ENCODE measurements around the gene NPTX2.

NPTX2 gene

DNA sequence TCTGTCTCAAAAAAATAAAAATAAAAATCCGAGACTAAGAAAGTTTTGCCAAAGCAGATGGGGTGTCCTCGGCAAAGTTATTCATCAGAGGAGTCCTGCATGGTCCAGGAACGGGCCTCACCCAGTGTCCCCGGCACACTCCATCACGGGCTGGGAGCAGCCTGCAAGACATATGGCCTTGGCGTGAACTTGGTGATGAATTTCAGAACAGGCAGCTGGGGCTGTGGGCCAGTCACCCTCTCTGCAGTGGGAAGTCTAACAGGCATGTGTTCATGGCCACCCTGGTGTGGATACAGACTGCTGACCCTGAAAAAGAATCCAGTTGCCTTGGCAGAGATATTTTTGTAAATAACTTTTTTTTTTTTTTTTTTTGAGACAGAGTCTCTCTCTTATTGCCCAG, 34.7 kb downstream of the NPTX2 start:
- DNase-seq, result no peak
- H3K9me3 ChIP-seq (ENCODE audit: control extremely low read depth in 1 of 5, control insufficient read depth in 4 of 5, insufficient read depth in 2 of 5, low read depth in 1 of 5, low read length in 4 of 5), result peaks cover 1 to 18% (median 14%) of the 10 kb centered on the region in 5 experiments
- WGBS (ENCODE audit: insufficient coverage), result 97% methylated on average over 6 of the region's 6 CpGs
- H3K4me3 ChIP-seq (ENCODE audit: control insufficient read depth in 1 of 7, extremely low read depth in 1 of 7, insufficient read depth in 4 of 7, low read depth in 2 of 7, low read length in 6 of 7), result no peak overlapping the region
- H3K27me3 ChIP-seq (replicated peaks in 2 of 5; ENCODE audit: control insufficient read depth in 4 of 5, insufficient read depth in 5 of 5, low read length in 4 of 5), result no peaks in the 10 kb centered on the region
- no peaks in the 10 kb centered on the region for H3K36me3 ChIP-seq (ENCODE audit: control insufficient read depth in 4 of 4, insufficient read depth in 4 of 4, low read length in 3 of 4)
- no peak overlapping the region for H3K27ac ChIP-seq (ENCODE audit: insufficient read depth in 1 of 2, low read depth in 1 of 2, low read length in 2 of 2, poor library complexity in 1 of 2, severe bottlenecking in 2 of 2)
- CTCF ChIA-PET, result no interaction called here
- POLR2A ChIA-PET, result no interaction called here
- no peaks in the 10 kb centered on the region for H3K4me1 ChIP-seq (ENCODE audit: control extremely low read depth in 1 of 4, control insufficient read depth in 4 of 4, insufficient read depth in 4 of 4, low read length in 3 of 4)

DNA sequence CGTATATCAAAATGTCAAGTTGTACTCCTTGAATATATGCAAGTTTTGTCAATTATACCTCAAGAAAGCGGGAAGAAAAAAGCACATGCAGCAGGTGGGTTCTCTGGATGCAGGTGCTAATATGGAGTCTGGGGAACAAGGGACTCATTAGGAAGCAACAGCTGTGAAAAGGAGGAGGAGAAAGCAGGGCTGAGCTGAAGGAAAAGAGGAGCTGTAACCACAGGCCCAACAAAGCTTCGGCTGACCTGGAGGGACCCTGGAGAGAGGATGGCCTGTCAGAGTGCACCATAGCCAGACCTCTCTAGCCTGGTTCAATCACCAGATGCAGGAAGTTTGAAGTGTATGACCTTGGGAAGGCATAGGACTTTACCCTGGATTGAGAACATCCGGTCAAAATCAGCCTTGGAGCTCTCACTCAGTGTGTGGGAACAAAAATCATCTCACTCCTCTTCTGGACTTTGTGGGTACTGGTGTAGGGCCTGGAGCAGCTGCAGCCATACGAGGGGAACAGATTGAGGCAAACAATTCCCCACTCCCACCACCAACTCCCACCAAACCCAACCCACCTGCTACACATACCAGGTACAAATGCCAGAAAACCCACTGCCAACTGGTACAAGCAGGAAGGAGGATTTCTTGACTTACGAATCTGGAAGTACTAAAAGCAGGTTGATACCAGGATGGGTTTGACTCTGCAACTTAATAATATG, 36.7 kb downstream of the NPTX2 start:
- peaks cover 1 to 18% (median 14%) of the 10 kb centered on the region in 5 experiments for H3K9me3 ChIP-seq (ENCODE audit: control extremely low read depth in 1 of 5, control insufficient read depth in 4 of 5, insufficient read depth in 2 of 5, low read depth in 1 of 5, low read length in 4 of 5)
- no peaks in the 10 kb centered on the region for H3K36me3 ChIP-seq (ENCODE audit: control insufficient read depth in 4 of 4, insufficient read depth in 4 of 4, low read length in 3 of 4)
- POLR2A ChIA-PET, result no interaction called here
- DNase-seq, result no peak
- CTCF ChIA-PET, result interaction anchor here (1.5 to 1.7 kb wide), 2 partner anchors 10 to 13 kb away, joined by 3 to 5 read pairs; no protein-coding TSS in a partner anchor
- H3K4me3 ChIP-seq (ENCODE audit: control insufficient read depth in 1 of 7, extremely low read depth in 1 of 7, insufficient read depth in 4 of 7, low read depth in 2 of 7, low read length in 6 of 7), result no peak overlapping the region
- H3K27me3 ChIP-seq (replicated peaks in 2 of 5; ENCODE audit: control insufficient read depth in 4 of 5, insufficient read depth in 5 of 5, low read length in 4 of 5), result no peaks in the 10 kb centered on the region
- H3K4me1 ChIP-seq (ENCODE audit: control extremely low read depth in 1 of 4, control insufficient read depth in 4 of 4, insufficient read depth in 4 of 4, low read length in 3 of 4), result no peaks in the 10 kb centered on the region
- H3K27ac ChIP-seq (ENCODE audit: insufficient read depth in 1 of 2, low read depth in 1 of 2, low read length in 2 of 2, poor library complexity in 1 of 2, severe bottlenecking in 2 of 2), result no peak overlapping the region
- WGBS (ENCODE audit: insufficient coverage), result 100% methylated on average over 3 of the region's 6 CpGs

DNA sequence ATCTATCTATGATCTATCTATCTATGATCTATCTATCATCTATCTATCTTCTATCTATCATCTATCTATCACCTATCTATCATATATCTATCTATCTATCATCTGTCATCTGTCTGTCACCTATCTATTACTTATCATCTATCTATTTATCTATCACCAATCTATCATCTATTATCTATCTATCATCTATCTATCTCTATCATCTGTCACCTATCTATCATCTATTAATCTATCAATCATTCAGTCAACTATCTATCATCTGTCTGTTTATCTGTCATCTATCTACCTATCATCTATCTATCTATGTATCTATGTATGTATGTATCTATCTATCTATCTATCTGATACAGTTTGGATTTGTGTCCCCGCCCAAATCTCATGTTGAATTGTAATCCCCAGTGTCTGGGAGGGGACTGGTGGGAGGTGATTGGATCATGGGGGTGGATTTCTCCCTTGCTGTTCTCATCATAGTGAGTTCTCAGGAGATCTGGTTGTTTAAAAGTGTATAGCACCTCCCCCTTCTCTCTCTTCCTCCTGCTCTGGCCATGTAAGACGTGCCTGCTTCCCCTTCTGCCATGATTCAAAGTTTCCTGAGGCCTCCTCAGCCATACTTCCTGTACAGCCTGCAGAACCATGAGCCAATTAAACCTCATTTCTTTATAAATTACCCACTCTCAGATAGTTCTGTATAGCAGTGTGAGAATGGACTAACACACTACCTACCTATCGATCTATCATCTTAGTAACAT, 37.6 kb downstream of the NPTX2 start:
- ChIA-PET CTCF (no interaction called here), POLR2A (no interaction called here)
- Histone ChIP-seq H3K4me3 (ENCODE audit: control insufficient read depth in 1 of 7, extremely low read depth in 1 of 7, insufficient read depth in 4 of 7, low read depth in 2 of 7, low read length in 6 of 7) (no peak overlapping the region), H3K4me1 (ENCODE audit: control extremely low read depth in 1 of 4, control insufficient read depth in 4 of 4, insufficient read depth in 4 of 4, low read length in 3 of 4) (no peaks in the 10 kb centered on the region), H3K36me3 (ENCODE audit: control insufficient read depth in 4 of 4, insufficient read depth in 4 of 4, low read length in 3 of 4) (no peaks in the 10 kb centered on the region), H3K27ac (ENCODE audit: insufficient read depth in 1 of 2, low read depth in 1 of 2, low read length in 2 of 2, poor library complexity in 1 of 2, severe bottlenecking in 2 of 2) (no peak overlapping the region), H3K9me3 (ENCODE audit: control extremely low read depth in 1 of 5, control insufficient read depth in 4 of 5, insufficient read depth in 2 of 5, low read depth in 1 of 5, low read length in 4 of 5) (peaks cover 1 to 18% (median 11%) of the 10 kb centered on the region in 5 experiments), H3K27me3 (replicated peaks in 2 of 5; ENCODE audit: control insufficient read depth in 4 of 5, insufficient read depth in 5 of 5, low read length in 4 of 5) (no peaks in the 10 kb centered on the region)
- no peak for DNase-seq
- WGBS (ENCODE audit: insufficient coverage), result no CpG with 5 or more reads among the region's 3 CpGs

DNA sequence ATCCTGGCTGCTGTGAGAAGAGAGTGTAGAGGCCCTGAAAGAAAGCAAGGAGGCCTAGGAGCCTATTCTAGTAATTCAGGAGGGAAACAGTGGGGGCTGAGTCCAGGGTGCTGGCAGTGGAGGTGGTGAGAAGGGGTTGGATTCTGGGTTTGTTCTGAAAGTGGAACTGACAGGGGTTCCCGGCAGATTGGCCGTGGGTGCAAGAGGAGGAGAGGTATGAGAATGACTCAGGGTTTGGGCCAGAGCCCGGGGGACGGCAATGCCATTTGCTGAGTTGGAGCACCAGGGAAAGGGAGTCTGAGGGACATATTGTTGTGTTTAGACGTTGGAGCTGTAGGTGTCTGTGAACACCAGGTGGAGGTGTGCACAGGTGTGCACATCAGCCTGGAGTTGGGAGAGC, 38.5 kb downstream of the NPTX2 start:
- H3K27me3 ChIP-seq (replicated peaks in 2 of 5; ENCODE audit: control insufficient read depth in 4 of 5, insufficient read depth in 5 of 5, low read length in 4 of 5), result no peaks in the 10 kb centered on the region
- CTCF ChIA-PET, result no interaction called here
- 83% methylated on average over 4 of the region's 5 CpGs for WGBS (ENCODE audit: insufficient coverage)

DNA sequence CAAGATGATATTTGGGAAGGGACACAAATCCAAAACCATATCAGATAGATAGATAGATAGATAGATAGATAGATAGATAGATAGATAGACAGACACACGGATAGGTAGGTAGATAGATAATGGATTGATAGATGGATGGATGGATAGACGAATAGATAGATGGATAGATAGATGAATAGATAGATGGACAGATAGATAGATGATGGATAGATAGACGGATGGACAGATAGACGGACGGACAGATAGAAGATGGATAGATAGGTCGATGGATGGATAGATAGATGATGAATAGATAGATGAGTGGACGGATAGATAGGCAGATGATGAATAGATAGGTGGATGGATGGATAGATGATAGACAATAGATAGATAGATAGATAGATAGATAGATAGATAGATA, 39.8 kb downstream of the NPTX2 start:
- H3K27ac ChIP-seq (ENCODE audit: insufficient read depth in 1 of 2, low read depth in 1 of 2, low read length in 2 of 2, poor library complexity in 1 of 2, severe bottlenecking in 2 of 2), result no peak overlapping the region
- H3K27me3 ChIP-seq (replicated peaks in 2 of 5; ENCODE audit: control insufficient read depth in 4 of 5, insufficient read depth in 5 of 5, low read length in 4 of 5), result no peaks in the 10 kb centered on the region
- H3K4me1 ChIP-seq (ENCODE audit: control extremely low read depth in 1 of 4, control insufficient read depth in 4 of 4, insufficient read depth in 4 of 4, low read length in 3 of 4), result no peaks in the 10 kb centered on the region
- H3K36me3 ChIP-seq (ENCODE audit: control insufficient read depth in 4 of 4, insufficient read depth in 4 of 4, low read length in 3 of 4), result no peaks in the 10 kb centered on the region
- POLR2A ChIA-PET, result no interaction called here
- WGBS (ENCODE audit: insufficient coverage), result 93% methylated on average over 7 of the region's 7 CpGs
- H3K9me3 ChIP-seq (ENCODE audit: control extremely low read depth in 1 of 5, control insufficient read depth in 4 of 5, insufficient read depth in 2 of 5, low read depth in 1 of 5, low read length in 4 of 5), result peaks cover 1 to 18% (median 9%) of the 10 kb centered on the region in 5 experiments
- no peak overlapping the region for H3K4me3 ChIP-seq (ENCODE audit: control insufficient read depth in 1 of 7, extremely low read depth in 1 of 7, insufficient read depth in 4 of 7, low read depth in 2 of 7, low read length in 6 of 7)
- CTCF ChIA-PET, result interaction anchor here (0.8 kb wide), 1 partner anchor 11 kb away, joined by 3 read pairs; no protein-coding TSS in a partner anchor
- DNase-seq, result no peak

More for the DNA sequence above, 38.5 kb downstream of the NPTX2 start:
- H3K4me3 ChIP-seq (ENCODE audit: control insufficient read depth in 1 of 7, extremely low read depth in 1 of 7, insufficient read depth in 4 of 7, low read depth in 2 of 7, low read length in 6 of 7), result peak overlapping the region in 1 of 7 experiments; percentile 30
- H3K27ac ChIP-seq (ENCODE audit: insufficient read depth in 1 of 2, low read depth in 1 of 2, low read length in 2 of 2, poor library complexity in 1 of 2, severe bottlenecking in 2 of 2), result no peak overlapping the region
- H3K36me3 ChIP-seq (ENCODE audit: control insufficient read depth in 4 of 4, insufficient read depth in 4 of 4, low read length in 3 of 4), result no peaks in the 10 kb centered on the region
- POLR2A ChIA-PET, result no interaction called here
- DNase-seq, result no peak
- H3K4me1 ChIP-seq (ENCODE audit: control extremely low read depth in 1 of 4, control insufficient read depth in 4 of 4, insufficient read depth in 4 of 4, low read length in 3 of 4), result no peaks in the 10 kb centered on the region
- H3K9me3 ChIP-seq (ENCODE audit: control extremely low read depth in 1 of 5, control insufficient read depth in 4 of 5, insufficient read depth in 2 of 5, low read depth in 1 of 5, low read length in 4 of 5), result peaks cover 1 to 18% (median 11%) of the 10 kb centered on the region in 5 experiments

DNA sequence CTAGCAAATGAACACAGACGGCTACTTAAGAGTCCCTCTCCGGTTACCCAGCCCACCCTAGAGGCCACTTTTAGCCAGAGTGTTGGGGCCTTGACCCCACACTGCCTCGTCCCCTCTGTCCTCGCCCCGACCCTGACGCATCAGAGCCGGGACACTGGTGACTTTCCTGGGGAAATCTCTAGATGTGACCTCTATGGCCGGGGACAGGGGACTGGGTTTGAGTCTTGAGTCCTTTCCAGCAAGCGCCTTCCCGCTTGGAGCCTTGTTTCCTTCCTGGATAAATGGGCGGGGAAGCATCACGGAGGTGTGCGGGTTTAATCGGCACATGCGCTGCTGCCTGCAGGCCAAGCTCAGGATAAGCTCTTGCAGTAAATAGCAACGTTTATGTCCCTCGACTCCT, 40.7 kb downstream of the NPTX2 start:
- H3K4me1 ChIP-seq (ENCODE audit: control extremely low read depth in 1 of 4, control insufficient read depth in 4 of 4, insufficient read depth in 4 of 4, low read length in 3 of 4), result no peaks in the 10 kb centered on the region
- no peaks in the 10 kb centered on the region for H3K36me3 ChIP-seq (ENCODE audit: control insufficient read depth in 4 of 4, insufficient read depth in 4 of 4, low read length in 3 of 4)
- 83% methylated on average over 17 of the region's 17 CpGs for WGBS (ENCODE audit: insufficient coverage)
- H3K27ac ChIP-seq (ENCODE audit: insufficient read depth in 1 of 2, low read depth in 1 of 2, low read length in 2 of 2, poor library complexity in 1 of 2, severe bottlenecking in 2 of 2), result no peak overlapping the region
- no peak for DNase-seq
- ChIA-PET POLR2A (no interaction called here), CTCF (no interaction called here)
- H3K9me3 ChIP-seq (ENCODE audit: control extremely low read depth in 1 of 5, control insufficient read depth in 4 of 5, insufficient read depth in 2 of 5, low read depth in 1 of 5, low read length in 4 of 5), result peaks cover 1 to 18% (median 14%) of the 10 kb centered on the region in 5 experiments
- no peak overlapping the region for H3K4me3 ChIP-seq (ENCODE audit: control insufficient read depth in 1 of 7, extremely low read depth in 1 of 7, insufficient read depth in 4 of 7, low read depth in 2 of 7, low read length in 6 of 7)
- no peaks in the 10 kb centered on the region for H3K27me3 ChIP-seq (replicated peaks in 2 of 5; ENCODE audit: control insufficient read depth in 4 of 5, insufficient read depth in 5 of 5, low read length in 4 of 5)

DNA sequence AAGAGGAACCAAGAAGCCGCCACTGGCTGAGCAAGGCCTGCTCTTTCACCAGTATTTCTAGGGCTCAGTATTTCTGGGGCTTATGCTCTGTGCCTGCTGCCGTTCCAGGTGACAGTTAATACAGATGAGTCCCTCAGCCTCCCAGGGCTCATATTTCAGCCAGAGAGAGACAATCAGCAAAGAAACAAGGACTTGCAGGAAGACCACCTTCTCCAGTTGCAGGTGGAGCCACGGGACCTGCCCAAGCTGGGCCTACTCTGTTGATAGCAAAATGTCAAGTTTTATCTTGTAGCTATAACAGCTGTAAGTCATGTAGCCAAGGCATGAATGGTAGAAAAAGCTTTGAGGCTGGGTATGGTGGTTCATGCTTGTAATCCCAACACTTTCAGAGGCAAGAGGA, 42.7 kb downstream of the NPTX2 start:
- WGBS (ENCODE audit: insufficient coverage), result 92% methylated on average over 2 of the region's 3 CpGs
- no peak for DNase-seq
- Histone ChIP-seq H3K4me3 (ENCODE audit: control insufficient read depth in 1 of 7, extremely low read depth in 1 of 7, insufficient read depth in 4 of 7, low read depth in 2 of 7, low read length in 6 of 7) (no peak overlapping the region), H3K4me1 (ENCODE audit: control extremely low read depth in 1 of 4, control insufficient read depth in 4 of 4, insufficient read depth in 4 of 4, low read length in 3 of 4) (no peaks in the 10 kb centered on the region), H3K36me3 (ENCODE audit: control insufficient read depth in 4 of 4, insufficient read depth in 4 of 4, low read length in 3 of 4) (no peaks in the 10 kb centered on the region), H3K27ac (ENCODE audit: insufficient read depth in 1 of 2, low read depth in 1 of 2, low read length in 2 of 2, poor library complexity in 1 of 2, severe bottlenecking in 2 of 2) (no peak overlapping the region), H3K27me3 (replicated peaks in 2 of 5; ENCODE audit: control insufficient read depth in 4 of 5, insufficient read depth in 5 of 5, low read length in 4 of 5) (no peaks in the 10 kb centered on the region), H3K9me3 (ENCODE audit: control extremely low read depth in 1 of 5, control insufficient read depth in 4 of 5, insufficient read depth in 2 of 5, low read depth in 1 of 5, low read length in 4 of 5) (peaks cover 1 to 17% (median 16%) of the 10 kb centered on the region in 5 experiments)
- ChIA-PET POLR2A (no interaction called here), CTCF (no interaction called here)
